ENCODE data around the gene MCM3.

The MCM3 gene

GRCh38 chr6:52288841-52289240 lies 4.3 kb upstream of the MCM3 start:
- DNase-seq (ENCODE audit: low read depth): no peak
- TF ChIP-seq CTCF (IDR thresholded peaks at IDR 0.05; ENCODE audit: insufficient read depth, low read depth, low read length, missing control alignments): no peak
- no peak overlapping the region for H3K4me3 ChIP-seq (ENCODE audit: low read depth, low read length)

GRCh38 chr6:52288216-52288615 lies 3.7 kb upstream of the MCM3 start:
- no peak overlapping the region for H3K4me3 ChIP-seq (ENCODE audit: low read depth, low read length)
- no peak for DNase-seq (ENCODE audit: low read depth)
- no peak for TF ChIP-seq CTCF (IDR thresholded peaks at IDR 0.05; ENCODE audit: insufficient read depth, low read depth, low read length, missing control alignments)

- DNase-seq (ENCODE audit: low read depth): peak; percentile 75
- TF ChIP-seq CTCF (IDR thresholded peaks at IDR 0.05; ENCODE audit: insufficient read depth, low read depth, low read length, missing control alignments): peak; percentile 61
- no peak overlapping the region for H3K4me3 ChIP-seq (ENCODE audit: low read depth, low read length)
These were observed 2.4 kb upstream of the MCM3 start for GRCh38 chr6:52286798-52287432.

GRCh38 chr6:52285177-52286068 lies 881 bp upstream of the MCM3 start:
- peak; percentile 7 for TF ChIP-seq CTCF (IDR thresholded peaks at IDR 0.05; ENCODE audit: insufficient read depth, low read depth, low read length, missing control alignments)
- H3K4me3 ChIP-seq (ENCODE audit: low read depth, low read length): peak overlapping the region; percentile 72
- peak; percentile 45 for DNase-seq (ENCODE audit: low read depth)

GRCh38 chr6:52284131-52284459 lies 447 bp downstream of the MCM3 start:
- TF ChIP-seq CTCF (IDR thresholded peaks at IDR 0.05; ENCODE audit: insufficient read depth, low read depth, low read length, missing control alignments): no peak
- peak overlapping the region; percentile 67 for H3K4me3 ChIP-seq (ENCODE audit: low read depth, low read length)
- DNase-seq (ENCODE audit: low read depth): peak; percentile 74

- no peak for TF ChIP-seq CTCF (IDR thresholded peaks at IDR 0.05; ENCODE audit: insufficient read depth, low read depth, low read length, missing control alignments)
- H3K4me3 ChIP-seq (ENCODE audit: low read depth, low read length): peak overlapping the region; percentile 67
These were observed 1.4 kb downstream of the MCM3 start for GRCh38 chr6:52283111-52283510.

More at GRCh38 chr6:52283111-52283510, 1.4 kb downstream of the MCM3 start:
- DNase-seq (ENCODE audit: low read depth): no peak

All from GM12865 (cell line).